ENCODE results near the gene POC1A. TPM values are rescaled to one million over a fixed set of nuclear protein-coding genes. Genes with fewer than 3 reads are reported as not detected.

POC1A gene
- total and polyA plus RNA-seq, 9 of the 15 experiments (the other 6 are each of a cell fraction or from before 2014, with no cell fraction given) = 7.2 to 17.5 (median 12.1) TPM

GRCh38 chr3:52055537-52056351 is 98.5 kb downstream of the POC1A start (continued):
- TF ChIP-seq MYC (IDR thresholded peaks at IDR 0.05; ENCODE audit: low read depth, low read length) = no peak; the same call in 1 of the 2 replicates
- TF ChIP-seq MYC (CRISPR knock-in tag; IDR thresholded peaks at IDR 0.05; ENCODE audit: borderline replicate concordance, low read depth) = peak; percentile 47; the same call in 1 of the 2 replicates
- TF ChIP-seq POLR3A (IDR thresholded peaks at IDR 0.05; ENCODE audit: borderline replicate concordance, extremely low read depth, insufficient read depth, insufficient read length) = no peak
- TF ChIP-seq DMBX1 (CRISPR knock-in tag; IDR thresholded peaks at IDR 0.05; ENCODE audit: borderline replicate concordance) = peak; percentile 25; the same call in 1 of the 2 replicates
- TF ChIP-seq UBTF (IDR thresholded peaks at IDR 0.05; ENCODE audit: borderline replicate concordance in 1 of 2, low read depth in 2 of 2, low read length in 2 of 2) = 0 out of 4 replicates have a peak, but pooled peaks of 1 of the 2 experiments have one; percentile 34
- TF ChIP-seq SAP30 (IDR thresholded peaks at IDR 0.05; ENCODE audit: borderline replicate concordance, insufficient read depth, low read depth, low read length, poor library complexity, severe bottlenecking) = peak; percentile 23
- no peak for TF ChIP-seq ZC3H11A (IDR thresholded peaks at IDR 0.05; ENCODE audit: low read depth, low read length)
- peak; percentile 29; the same call in 1 of the 2 replicates for TF ChIP-seq PHF8 (IDR thresholded peaks at IDR 0.05; ENCODE audit: borderline replicate concordance, low read length)
- no peak for TF ChIP-seq FOXJ2 (tag; IDR thresholded peaks at IDR 0.05)
- TF ChIP-seq ARNT (IDR thresholded peaks at IDR 0.05) = no peak
- TF ChIP-seq ZNF239 (CRISPR knock-in tag; IDR thresholded peaks at IDR 0.05) = no peak
- peak; percentile 96 for TF ChIP-seq L3MBTL2 (IDR thresholded peaks at IDR 0.05)
- peak; percentile 25; the same call in 1 of the 2 replicates for TF ChIP-seq RB1 (IDR thresholded peaks at IDR 0.05; ENCODE audit: low read depth)
- TF ChIP-seq CHD1 (IDR thresholded peaks at IDR 0.05; ENCODE audit: low read length) = peak; percentile 76
- 0 out of 2 replicates have a peak, but pooled peaks have one; percentile 18 for TF ChIP-seq STAG1 (CRISPR knock-in tag; IDR thresholded peaks at IDR 0.05; ENCODE audit: borderline replicate concordance)
- TF ChIP-seq NBN (IDR thresholded peaks at IDR 0.05; ENCODE audit: low read depth) = no peak
- TF ChIP-seq HDAC1 (IDR thresholded peaks at IDR 0.05) = peak in 1 of 2 experiments; percentile 69; a peak in 1 of 4 replicates
- no peak for TF ChIP-seq MTF1 (CRISPR knock-in tag; IDR thresholded peaks at IDR 0.05; ENCODE audit: borderline replicate concordance)
- no peak for TF ChIP-seq SMARCB1 (IDR thresholded peaks at IDR 0.05; ENCODE audit: insufficient read length, low read depth)
- TF ChIP-seq KLF6 (CRISPR knock-in tag; IDR thresholded peaks at IDR 0.05; ENCODE audit: borderline replicate concordance) = no peak
- TF ChIP-seq, protein P1, sequence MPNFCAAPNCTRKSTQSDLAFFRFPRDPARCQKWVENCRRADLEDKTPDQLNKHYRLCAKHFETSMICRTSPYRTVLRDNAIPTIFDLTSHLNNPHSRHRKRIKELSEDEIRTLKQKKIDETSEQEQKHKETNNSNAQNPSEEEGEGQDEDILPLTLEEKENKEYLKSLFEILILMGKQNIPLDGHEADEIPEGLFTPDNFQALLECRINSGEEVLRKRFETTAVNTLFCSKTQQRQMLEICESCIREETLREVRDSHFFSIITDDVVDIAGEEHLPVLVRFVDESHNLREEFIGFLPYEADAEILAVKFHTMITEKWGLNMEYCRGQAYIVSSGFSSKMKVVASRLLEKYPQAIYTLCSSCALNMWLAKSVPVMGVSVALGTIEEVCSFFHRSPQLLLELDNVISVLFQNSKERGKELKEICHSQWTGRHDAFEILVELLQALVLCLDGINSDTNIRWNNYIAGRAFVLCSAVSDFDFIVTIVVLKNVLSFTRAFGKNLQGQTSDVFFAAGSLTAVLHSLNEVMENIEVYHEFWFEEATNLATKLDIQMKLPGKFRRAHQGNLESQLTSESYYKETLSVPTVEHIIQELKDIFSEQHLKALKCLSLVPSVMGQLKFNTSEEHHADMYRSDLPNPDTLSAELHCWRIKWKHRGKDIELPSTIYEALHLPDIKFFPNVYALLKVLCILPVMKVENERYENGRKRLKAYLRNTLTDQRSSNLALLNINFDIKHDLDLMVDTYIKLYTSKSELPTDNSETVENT (CRISPR knock-in tag; IDR thresholded peaks at IDR 0.05) = no peak
- TF ChIP-seq HMGN3 (IDR thresholded peaks at IDR 0.05; ENCODE audit: borderline replicate concordance, extremely low read depth, insufficient read length, low read depth, low read length) = peak; percentile 7

All from K562 (cell line).